Upper lobe of left lung (tissue), 4 donors: ENCODE data around the gene RAP2A.

ENCODE experiments used
- POLR2A ChIP-seq, 4 donors: fragments of 450-650 bp; IDR thresholded peaks; one replicate each; pipeline ENCODE4 v1.5.1; 2016 to 2017; ENCODE audit warnings: antibody characterized with exemption in 4 of 4, mild to moderate bottlenecking in 2 of 4
- POLR2AphosphoS5 ChIP-seq, 2 donors: sonication (generic); formaldehyde crosslinking; IDR thresholded peaks; one replicate each; pipeline ENCODE4 v1.5.1; 2017; ENCODE audit warnings: antibody characterized with exemption in 2 of 2

DNA sequence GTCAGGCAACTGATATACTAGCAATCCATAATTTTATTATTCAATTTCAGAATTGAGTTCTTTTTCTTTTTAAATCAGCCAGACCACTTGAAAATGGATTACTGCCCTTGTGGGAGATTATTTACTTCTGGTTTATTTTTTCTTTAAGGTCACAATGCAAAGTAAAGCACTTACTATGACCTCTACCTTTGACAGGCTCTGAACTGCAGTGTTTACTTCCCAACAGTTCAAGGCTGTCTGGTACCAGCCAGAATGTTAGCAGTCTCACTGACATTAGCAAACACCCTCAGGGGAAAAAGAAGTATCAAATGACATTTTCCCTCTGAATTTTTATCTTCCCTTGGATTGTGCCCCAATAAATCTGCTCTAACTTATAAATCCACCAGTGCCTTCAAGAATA is 57.5 kb downstream of the RAP2A start:
- TF ChIP-seq POLR2AphosphoS5 (IDR thresholded peaks at IDR 0.05) (no peak), POLR2A (IDR thresholded peaks at IDR 0.05) (no peak)
